C4-2B (cell line): ENCODE measurements around the gene CHST8.

Experiments used
- ZFX ChIP-seq: fragments of 450-650 bp; IDR thresholded peaks from 2 replicates; pipeline ENCODE4 v1.6.1; 2017
- TF ChIP-seq, protein P1 (sequence below): fragments of 450-650 bp; conservative IDR thresholded peaks from 2 replicates; pipeline ENCODE4 v1.5.1; 2017; ENCODE audit warnings: mild to moderate bottlenecking

DNA sequence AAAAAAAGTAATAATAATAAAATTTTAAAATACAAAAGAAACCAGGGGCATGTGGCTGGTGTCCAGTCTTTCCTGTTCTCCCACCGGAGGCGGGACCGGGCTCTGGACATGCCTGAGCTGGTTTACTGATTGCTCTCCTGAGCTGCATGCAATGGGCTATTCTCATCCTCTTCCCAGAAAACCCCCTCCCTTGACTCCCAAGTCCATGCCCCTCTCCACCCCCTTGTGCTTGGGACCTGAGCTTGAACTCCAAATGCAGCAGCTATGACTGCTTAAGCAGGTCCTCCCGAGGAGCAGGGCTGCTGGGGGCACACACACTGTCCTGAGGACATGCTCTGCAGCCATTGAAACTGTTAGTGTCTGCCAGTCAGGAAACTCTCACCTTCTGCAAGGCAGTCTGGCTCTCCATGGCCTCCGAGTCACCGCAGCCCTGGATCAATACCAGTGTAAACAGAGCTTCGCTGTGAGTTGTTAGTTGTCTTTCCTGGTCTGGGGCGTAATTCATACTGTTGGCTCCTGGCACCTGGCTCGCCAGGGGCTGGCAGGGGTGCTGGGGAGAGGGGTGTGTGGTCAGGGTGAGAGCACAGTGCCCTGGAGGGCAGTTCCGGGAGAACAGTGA lies 41.6 kb upstream of the CHST8 start:
- TF ChIP-seq, protein P1, sequence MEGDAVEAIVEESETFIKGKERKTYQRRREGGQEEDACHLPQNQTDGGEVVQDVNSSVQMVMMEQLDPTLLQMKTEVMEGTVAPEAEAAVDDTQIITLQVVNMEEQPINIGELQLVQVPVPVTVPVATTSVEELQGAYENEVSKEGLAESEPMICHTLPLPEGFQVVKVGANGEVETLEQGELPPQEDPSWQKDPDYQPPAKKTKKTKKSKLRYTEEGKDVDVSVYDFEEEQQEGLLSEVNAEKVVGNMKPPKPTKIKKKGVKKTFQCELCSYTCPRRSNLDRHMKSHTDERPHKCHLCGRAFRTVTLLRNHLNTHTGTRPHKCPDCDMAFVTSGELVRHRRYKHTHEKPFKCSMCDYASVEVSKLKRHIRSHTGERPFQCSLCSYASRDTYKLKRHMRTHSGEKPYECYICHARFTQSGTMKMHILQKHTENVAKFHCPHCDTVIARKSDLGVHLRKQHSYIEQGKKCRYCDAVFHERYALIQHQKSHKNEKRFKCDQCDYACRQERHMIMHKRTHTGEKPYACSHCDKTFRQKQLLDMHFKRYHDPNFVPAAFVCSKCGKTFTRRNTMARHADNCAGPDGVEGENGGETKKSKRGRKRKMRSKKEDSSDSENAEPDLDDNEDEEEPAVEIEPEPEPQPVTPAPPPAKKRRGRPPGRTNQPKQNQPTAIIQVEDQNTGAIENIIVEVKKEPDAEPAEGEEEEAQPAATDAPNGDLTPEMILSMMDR, result no peak
- no peak for TF ChIP-seq ZFX
